NCI-H2196 treated with DMSO at 0.1 percent for 48 hours (cell line): ENCODE measurements around the gene ATG7.

Source experiments
- DNase-seq: peaks from one replicate; lab custom pipeline; 2025; ENCODE audit not compliant: unreplicated experiment; lab: John Stamatoyannopoulos, UW

The ATG7 gene

GRCh38 chr3:11549580-11550140 is 277.5 kb downstream of the ATG7 start:
- no peak for DNase-seq

GRCh38 chr3:11551036-11551435 is 278.8 kb downstream of the ATG7 start:
- no peak for DNase-seq

- no peak for DNase-seq
These were observed 280.4 kb downstream of the ATG7 start for GRCh38 chr3:11552289-11553264.

- DNase-seq = no peak
These were observed 281.4 kb downstream of the ATG7 start for GRCh38 chr3:11553436-11554235.

GRCh38 chr3:11554236-11554610 is 282.0 kb downstream of the ATG7 start:
- DNase-seq = no peak

GRCh38 chr3:11554666-11555065 is 282.5 kb downstream of the ATG7 start:
- no peak for DNase-seq

- no peak for DNase-seq
These were observed 283.1 kb downstream of the ATG7 start for GRCh38 chr3:11555211-11555782.

- DNase-seq = no peak
These were observed 283.9 kb downstream of the ATG7 start for GRCh38 chr3:11555881-11556633.

GRCh38 chr3:11556851-11557644 is 284.9 kb downstream of the ATG7 start:
- no peak for DNase-seq

- no peak for DNase-seq
These were observed 285.8 kb downstream of the ATG7 start for GRCh38 chr3:11558002-11558401.

- DNase-seq = no peak
These were observed 286.3 kb downstream of the ATG7 start for GRCh38 chr3:11558411-11558903.

GRCh38 chr3:11558918-11559815 is 287.0 kb downstream of the ATG7 start:
- no peak for DNase-seq

- DNase-seq = no peak
These were observed 287.8 kb downstream of the ATG7 start for GRCh38 chr3:11559816-11560633.

GRCh38 chr3:11560746-11561145 is 288.5 kb downstream of the ATG7 start:
- no peak for DNase-seq

GRCh38 chr3:11562277-11562881 is 290.2 kb downstream of the ATG7 start:
- no peak for DNase-seq

GRCh38 chr3:11563159-11563864 is 291.1 kb downstream of the ATG7 start:
- DNase-seq = no peak

- DNase-seq = no peak
These were observed 291.6 kb downstream of the ATG7 start for GRCh38 chr3:11563865-11564185.
